A673 (cell line): ENCODE measurements around the gene TRAPPC6A. TPM values are rescaled to one million over a fixed set of nuclear protein-coding genes. Genes with fewer than 3 reads are reported as not detected.

Source experiments
- BruUV-seq: library from RNA; stranded (reverse); fragments of 400-500 nt; replicated peaks from 2 replicates; lab custom pipeline; 2021; lab: Mats Ljungman, UMichigan
- CTCF ChIA-PET: fragments of 300-600 bp; sonication (Branson Sonifier 250); formaldehyde crosslinking; loops from one replicate; lab custom pipeline; 2022; ENCODE audit warnings: antibody characterized with exemption; lab: Charles Lee
- POLR2A ChIA-PET: fragments of 300-600 bp; sonication (Branson Sonifier 250); formaldehyde crosslinking; loops from one replicate; lab custom pipeline; 2022; ENCODE audit warnings: antibody characterized with exemption; ENCODE audit not compliant: low non-redundant PET; lab: Charles Lee
- DNase-seq: peaks from one replicate; pipeline ENCODE4 v3.0.0-alpha.2; 2015; ENCODE audit warnings: low spot score
- H3K27ac ChIP-seq: fragments of 200-600 bp; sonication (generic); 2 replicates; pipeline ENCODE4 v1.5.1; 2016; ENCODE audit warnings: mixed run types, low read depth, mild to moderate bottlenecking, mixed read lengths, antibody characterized with exemption, low read length; ENCODE audit not compliant: poor library complexity, severe bottlenecking
- H3K27me3 ChIP-seq: fragments of 200-600 bp; sonication (generic); replicated peaks from 2 replicates; pipeline ENCODE4 v1.6.1; 2017; ENCODE audit warnings: mixed run types, low read depth, mild to moderate bottlenecking, mixed read lengths, antibody characterized with exemption, low read length; ENCODE audit not compliant: insufficient read depth, poor library complexity
- H3K36me3 ChIP-seq: fragments of 200-600 bp; sonication (generic); 2 replicates; pipeline ENCODE4 v1.6.1; 2016; ENCODE audit warnings: mixed run types, mild to moderate bottlenecking, mixed read lengths, antibody characterized with exemption, low read length; ENCODE audit not compliant: insufficient read depth, poor library complexity, severe bottlenecking
- H3K4me1 ChIP-seq: fragments of 200-600 bp; sonication (generic); 2 replicates; pipeline ENCODE4 v1.6.1; 2017; ENCODE audit warnings: mixed run types, mild to moderate bottlenecking, mixed read lengths, antibody characterized with exemption, low read length; ENCODE audit not compliant: insufficient read depth, poor library complexity, severe bottlenecking
- H3K4me3 ChIP-seq: fragments of 200-600 bp; sonication (generic); 2 replicates; pipeline ENCODE4 v1.5.1; 2016; ENCODE audit warnings: low read depth, mixed run types, mild to moderate bottlenecking, mixed read lengths, low read length; ENCODE audit not compliant: poor library complexity, severe bottlenecking
- H3K9me3 ChIP-seq: fragments of 200-600 bp; sonication (generic); 2 replicates; pipeline ENCODE4 v1.6.1; 2016; ENCODE audit warnings: mixed run types, low read depth, mild to moderate bottlenecking, mixed read lengths, antibody characterized with exemption, low read length; ENCODE audit not compliant: poor library complexity, severe bottlenecking
- EZH2 ChIP-seq: fragments of 200-600 bp; sonication (generic); IDR thresholded peaks from 2 replicates; pipeline ENCODE4 v1.6.1; 2017; ENCODE audit warnings: borderline replicate concordance, low read depth, mild to moderate bottlenecking, mixed read lengths, antibody characterized with exemption, low read length; ENCODE audit not compliant: poor library complexity, severe bottlenecking
- intact Hi-C: fragments of 100-400 bp; cut with micrococcal nuclease; formaldehyde crosslinking; loops from one replicate; pipeline ENCODE4 v1.10.0; 2022; ENCODE audit not compliant: unreplicated experiment
- total RNA-seq: library from RNA; stranded (reverse); gene quantifications from 2 replicates; pipeline ENCODE4 v1.2.3, GENCODE V29; 2021
- TF ChIP-seq, protein P1 (sequence below): fragments of 300-800, 200-600 bp; sonication (generic); conservative IDR thresholded peaks from 2 replicates; pipeline ENCODE4 v1.5.1; 2017; ENCODE audit warnings: low read depth, mild to moderate bottlenecking, antibody characterized with exemption, low read length, moderate library complexity, mixed read lengths

The TRAPPC6A gene
- total RNA-seq, 1 experiment from 2014 or later = 5.8 TPM

DNA sequence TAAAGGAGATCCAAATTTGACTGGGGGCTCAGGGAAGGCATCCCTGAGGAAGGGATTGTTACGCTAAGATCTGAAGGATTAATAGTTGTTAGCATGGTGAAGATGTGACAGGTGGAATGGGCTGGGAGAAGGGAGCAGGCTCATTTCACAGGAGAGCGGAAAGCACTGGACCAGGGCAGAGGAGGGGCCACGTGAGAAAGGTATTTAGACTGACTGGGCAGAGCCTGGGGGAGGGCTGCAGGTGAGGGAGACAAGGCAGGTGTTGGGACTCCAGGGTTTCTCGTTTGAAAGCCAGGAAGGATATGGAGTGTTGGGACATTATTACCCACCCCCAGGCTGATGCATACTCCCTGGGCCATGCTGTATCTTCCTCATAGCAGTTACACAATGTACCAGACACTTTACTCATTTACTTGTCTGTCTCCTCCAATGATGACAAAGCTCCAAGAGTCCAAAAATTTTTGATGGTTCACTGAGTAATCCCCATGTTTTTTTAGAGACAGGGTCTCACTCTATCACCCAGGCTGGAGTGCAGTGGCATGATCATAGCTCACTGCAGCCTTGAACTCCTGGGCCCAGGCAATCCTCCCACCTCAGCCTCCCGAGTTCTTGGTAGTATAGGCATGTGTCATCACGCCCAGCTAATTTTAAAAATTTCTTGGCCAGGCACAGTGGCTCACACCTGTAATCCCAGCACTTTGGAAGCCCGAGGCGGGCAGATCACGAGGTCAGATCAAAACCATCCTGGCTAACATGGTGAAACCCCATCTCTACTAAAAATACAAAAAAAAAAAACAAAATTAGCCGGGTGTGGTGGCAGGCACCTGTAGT lies 2.3 kb downstream of the TRAPPC6A start:
- CTCF ChIA-PET = no interaction called here
- intact Hi-C loops = no loop called here
- no TSS peak for BruUV-seq

DNA sequence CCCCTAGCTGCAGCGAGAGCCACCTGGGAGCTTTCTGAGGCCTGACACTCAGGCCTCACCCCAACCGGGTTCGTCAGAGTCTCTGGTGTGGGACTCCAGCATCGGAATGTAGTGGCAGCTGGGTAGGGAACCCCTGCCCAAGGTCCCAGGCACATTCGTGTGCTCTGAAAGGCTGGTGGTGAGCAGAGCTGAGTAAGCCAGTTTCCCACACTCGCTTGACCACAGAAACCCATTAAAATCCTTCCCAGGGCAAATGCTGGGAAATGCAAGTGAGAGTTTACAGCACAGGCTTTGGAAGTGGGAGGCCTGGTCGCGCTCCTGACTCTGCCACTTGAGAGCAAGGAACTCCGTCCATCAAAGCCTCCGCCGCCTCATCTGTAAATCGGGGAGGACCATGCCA lies 4.2 kb downstream of the TRAPPC6A start:
- intact Hi-C loops = no loop called here
- H3K4me3 ChIP-seq = no peak overlapping the region
- H3K27me3 ChIP-seq = no peaks in the 10 kb centered on the region
- CTCF ChIA-PET = no interaction called here
- no TSS peak for BruUV-seq
- POLR2A ChIA-PET = no interaction called here
- TF ChIP-seq, protein P1, sequence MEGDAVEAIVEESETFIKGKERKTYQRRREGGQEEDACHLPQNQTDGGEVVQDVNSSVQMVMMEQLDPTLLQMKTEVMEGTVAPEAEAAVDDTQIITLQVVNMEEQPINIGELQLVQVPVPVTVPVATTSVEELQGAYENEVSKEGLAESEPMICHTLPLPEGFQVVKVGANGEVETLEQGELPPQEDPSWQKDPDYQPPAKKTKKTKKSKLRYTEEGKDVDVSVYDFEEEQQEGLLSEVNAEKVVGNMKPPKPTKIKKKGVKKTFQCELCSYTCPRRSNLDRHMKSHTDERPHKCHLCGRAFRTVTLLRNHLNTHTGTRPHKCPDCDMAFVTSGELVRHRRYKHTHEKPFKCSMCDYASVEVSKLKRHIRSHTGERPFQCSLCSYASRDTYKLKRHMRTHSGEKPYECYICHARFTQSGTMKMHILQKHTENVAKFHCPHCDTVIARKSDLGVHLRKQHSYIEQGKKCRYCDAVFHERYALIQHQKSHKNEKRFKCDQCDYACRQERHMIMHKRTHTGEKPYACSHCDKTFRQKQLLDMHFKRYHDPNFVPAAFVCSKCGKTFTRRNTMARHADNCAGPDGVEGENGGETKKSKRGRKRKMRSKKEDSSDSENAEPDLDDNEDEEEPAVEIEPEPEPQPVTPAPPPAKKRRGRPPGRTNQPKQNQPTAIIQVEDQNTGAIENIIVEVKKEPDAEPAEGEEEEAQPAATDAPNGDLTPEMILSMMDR = no peak
- TF ChIP-seq EZH2 = no peak
- no peaks in the 10 kb centered on the region for H3K36me3 ChIP-seq
- H3K9me3 ChIP-seq = no peaks in the 10 kb centered on the region
- DNase-seq = no peak
- H3K27ac ChIP-seq = no peak overlapping the region
- H3K4me1 ChIP-seq = peaks cover 7% of the 10 kb centered on the region

More for the DNA sequence above, 2.3 kb downstream of the TRAPPC6A start:
- POLR2A ChIA-PET = interaction anchor here (0.7 kb wide), 1 partner anchor 129 kb away, joined by 4 read pairs; no protein-coding TSS in a partner anchor
- Histone ChIP-seq H3K4me1 (peaks cover 7% of the 10 kb centered on the region), H3K9me3 (no peaks in the 10 kb centered on the region), H3K27me3 (no peaks in the 10 kb centered on the region), H3K27ac (no peak overlapping the region), H3K4me3 (no peak overlapping the region), H3K36me3 (no peaks in the 10 kb centered on the region)
- TF ChIP-seq, protein P1 = no peak
- no peak for TF ChIP-seq EZH2
- DNase-seq = no peak

DNA sequence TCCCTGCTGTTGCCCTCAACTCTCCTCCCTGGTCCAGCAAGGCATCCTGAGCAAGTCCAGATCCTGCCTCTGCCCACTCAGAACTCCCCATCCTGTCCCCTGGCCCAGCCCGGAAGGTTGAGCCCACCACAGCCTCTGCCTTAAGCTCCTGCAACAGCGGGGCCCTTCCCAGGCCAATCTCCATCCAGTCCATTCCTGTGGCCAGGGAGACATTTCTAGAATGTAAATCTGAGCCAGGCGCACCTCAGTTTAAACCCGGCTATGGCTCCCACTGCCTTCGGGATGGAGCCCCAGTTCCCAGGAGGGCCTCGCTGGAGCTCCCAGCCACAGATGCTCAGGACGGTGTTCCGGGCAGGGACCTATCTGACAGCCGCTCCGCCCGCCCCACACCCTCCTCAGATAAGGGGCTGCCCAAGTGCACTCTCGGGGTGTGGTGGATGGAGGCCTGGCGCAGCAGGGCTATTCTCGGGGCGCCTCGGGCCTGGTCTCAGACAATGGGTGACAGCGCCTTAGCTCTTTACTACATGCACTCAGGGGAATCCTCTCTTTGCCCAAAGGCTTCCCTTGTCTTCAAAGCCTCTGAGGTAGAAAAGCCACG lies 5.3 kb downstream of the TRAPPC6A start:
- POLR2A ChIA-PET = no interaction called here
- H3K4me3 ChIP-seq = no peak overlapping the region
- no peak for TF ChIP-seq EZH2
- TF ChIP-seq, protein P1 = no peak
- intact Hi-C loops = no loop called here
- no peaks in the 10 kb centered on the region for H3K9me3 ChIP-seq
- BruUV-seq = no TSS peak
- no peaks in the 10 kb centered on the region for H3K27me3 ChIP-seq
- no peaks in the 10 kb centered on the region for H3K36me3 ChIP-seq
- H3K4me1 ChIP-seq = peaks cover 7% of the 10 kb centered on the region
- H3K27ac ChIP-seq = no peak overlapping the region
- CTCF ChIA-PET = no interaction called here
- DNase-seq = no peak
